HuH-7 (cell line): Measurements from ENCODE around the gene BANP.
"Not testable (repeated sequence)": the region's sequence is repeated elsewhere in the genome, so short reads cannot be mapped to it uniquely, and the experiment has no call there.

Source experiments
- DNase-seq: peaks from one replicate; pipeline ENCODE4 v3.0.0; 2011; ENCODE audit warnings: low spot score

Gene BANP

DNA sequence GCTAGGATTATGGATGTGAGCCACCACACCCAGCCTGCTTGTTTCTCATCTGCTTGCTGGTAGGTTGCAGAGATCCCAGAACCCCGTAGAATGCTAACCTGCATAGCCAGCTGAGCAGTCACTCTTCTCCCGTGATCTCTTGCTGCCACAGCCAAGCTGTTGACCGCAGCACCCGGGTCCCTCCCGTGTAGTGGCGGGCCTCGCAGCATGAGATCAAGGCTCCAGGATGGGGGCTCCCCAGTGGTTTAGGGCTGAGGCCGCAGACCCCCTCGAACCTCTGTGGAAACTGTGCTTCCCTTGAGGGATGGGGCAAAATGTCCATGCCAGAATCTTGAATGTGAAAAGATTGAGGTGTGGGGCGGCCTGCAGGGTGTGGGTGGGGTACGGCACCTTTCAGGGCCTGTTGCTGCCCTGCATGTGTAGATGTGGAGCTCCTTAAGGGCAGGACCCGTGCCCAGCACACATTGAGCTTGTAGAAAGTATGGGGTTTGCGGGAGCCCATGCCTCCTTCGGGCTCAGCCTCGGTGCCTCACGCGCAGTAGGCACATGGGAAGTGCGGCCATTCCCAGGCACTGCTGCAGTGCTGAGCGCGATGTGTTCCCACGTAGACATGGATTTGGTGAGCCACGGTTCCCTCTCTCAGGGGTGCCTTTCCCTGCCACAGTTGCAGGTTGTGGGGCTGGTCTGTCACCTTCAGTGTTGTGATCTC, 99.9 kb downstream of the BANP start:
- no peak for DNase-seq

DNA sequence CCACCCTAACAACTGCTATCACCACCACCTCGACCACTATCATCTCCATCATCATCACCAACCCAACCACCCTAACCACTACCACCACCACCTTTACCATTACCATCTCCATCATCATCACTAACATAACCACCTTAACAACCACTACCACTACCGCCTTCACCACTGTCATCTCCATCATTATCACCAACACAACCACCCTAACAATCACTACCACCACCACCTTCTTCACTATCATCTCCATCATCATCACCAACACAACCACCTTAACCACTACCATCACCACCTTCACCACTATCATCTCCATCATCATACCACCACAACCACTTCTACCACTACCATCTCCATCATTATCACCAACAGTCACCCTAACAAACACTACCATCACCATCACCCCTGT, 101.4 kb downstream of the BANP start:
- DNase-seq, result no peak

DNA sequence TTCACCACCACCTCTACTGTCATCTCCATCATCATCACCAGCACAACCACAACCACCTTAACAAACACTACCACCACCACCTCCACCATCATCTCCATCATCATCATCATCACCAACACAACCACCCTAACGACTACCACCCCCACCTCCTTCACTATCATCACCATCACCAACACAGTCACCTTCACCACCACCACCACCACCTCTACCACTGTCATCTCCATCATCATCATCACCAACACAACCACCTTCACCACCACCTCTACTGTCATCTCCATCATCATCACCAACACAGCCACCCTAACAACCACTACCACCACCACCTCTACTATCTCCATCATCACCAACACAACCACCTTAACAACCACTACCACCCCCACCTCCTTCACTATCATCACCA, 102.2 kb downstream of the BANP start:
- DNase-seq, result not testable (repeated sequence)

DNA sequence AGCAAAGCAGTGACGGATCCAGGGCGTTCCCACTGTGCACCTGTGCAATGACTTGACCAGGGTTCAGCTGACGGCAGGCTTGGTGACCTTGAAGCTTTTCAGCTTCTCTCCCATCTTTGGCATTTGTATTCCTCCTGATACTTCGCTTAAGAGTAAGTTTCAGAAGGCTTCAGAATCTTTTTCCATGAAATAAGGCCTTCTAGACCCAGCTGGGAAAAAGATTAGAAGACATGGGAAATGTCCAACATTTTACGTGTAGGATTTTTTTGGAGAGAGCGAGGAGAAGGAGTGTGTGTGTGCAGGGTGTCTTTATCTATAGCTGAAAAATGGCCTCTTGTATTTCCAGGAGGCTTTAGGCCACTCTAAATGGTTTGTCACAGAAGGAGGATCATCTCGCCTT, 104.1 kb downstream of the BANP start:
- DNase-seq, result no peak

DNA sequence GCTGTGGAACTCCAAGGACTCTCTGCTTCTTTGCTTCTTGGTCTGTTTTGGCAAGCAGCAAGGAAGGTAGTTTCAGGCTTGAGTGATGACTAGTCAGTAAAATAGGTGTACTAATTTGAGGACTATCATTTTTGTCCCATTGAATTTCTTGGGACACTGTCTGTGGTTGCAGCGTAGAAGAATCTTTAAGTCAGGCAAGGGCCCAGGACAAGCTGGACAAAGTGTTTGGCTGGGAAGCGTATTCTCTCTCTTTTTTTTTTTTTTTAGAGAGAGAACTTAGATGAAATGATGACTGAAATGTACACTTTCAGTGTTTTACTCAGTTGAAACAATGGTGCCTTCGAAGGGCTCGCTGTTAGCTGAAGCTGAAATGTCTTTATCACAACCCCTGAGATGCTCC, 105.0 kb downstream of the BANP start:
- DNase-seq, result no peak

DNA sequence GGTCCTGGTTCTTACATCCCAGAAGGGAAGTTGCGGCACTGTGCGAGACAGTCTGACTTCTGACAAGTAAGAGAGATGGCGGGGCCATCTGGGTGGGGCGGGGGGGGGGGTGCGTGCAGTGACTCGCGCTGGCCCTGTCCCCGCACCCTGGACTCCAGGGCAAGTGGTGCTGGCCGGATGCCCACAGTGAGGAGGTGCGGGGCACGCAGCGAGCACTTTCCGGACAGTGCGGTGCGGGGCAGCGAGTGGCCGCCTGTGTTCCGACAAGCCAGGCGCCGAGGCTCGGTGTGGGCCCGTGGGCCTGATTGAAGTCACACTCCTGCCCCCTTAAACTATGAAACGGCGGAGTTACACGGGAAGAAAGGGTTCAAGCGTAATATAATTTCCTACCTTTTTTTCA, 106.4 kb downstream of the BANP start:
- no peak for DNase-seq

DNA sequence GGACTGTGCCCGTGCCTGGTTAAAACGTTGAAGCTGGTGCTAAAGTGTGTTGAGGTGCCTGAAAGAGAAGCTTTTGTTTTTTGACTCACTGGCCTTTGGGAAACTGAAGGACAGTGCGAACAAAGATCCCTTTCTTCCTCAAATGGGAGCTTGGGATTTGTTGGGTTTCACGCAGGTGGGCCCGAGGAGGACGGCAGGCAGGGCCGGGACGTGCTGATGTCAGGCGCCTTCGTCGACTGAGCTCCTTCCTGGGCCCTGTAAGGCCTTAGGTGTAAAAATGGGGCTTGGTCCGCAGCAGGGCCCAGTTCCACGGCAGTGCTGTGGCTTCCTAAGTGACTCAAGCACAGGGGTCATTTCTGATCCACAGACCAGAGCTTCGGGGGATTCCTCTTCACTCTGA, 106.9 kb downstream of the BANP start:
- no peak for DNase-seq

DNA sequence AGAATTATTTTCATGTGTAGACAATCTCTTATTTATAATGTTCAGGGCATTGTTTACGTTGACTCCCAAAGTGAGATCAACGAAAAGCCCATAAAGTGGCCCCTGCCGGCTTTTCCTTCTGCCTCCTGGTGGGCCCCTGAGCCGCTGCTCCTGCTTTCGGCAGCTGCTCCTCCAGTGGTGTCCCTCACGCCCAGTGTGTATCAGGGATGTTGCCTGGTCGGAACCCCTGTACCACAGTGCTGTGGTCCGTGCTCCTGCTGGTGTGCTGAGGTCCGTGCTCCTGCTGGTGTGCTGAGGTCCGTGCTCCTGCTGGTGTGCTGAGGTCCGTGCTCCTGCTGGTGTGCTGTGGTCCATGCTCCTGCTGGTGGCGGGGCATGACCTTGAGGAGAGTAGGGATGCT, 107.6 kb downstream of the BANP start:
- DNase-seq, result no peak

DNA sequence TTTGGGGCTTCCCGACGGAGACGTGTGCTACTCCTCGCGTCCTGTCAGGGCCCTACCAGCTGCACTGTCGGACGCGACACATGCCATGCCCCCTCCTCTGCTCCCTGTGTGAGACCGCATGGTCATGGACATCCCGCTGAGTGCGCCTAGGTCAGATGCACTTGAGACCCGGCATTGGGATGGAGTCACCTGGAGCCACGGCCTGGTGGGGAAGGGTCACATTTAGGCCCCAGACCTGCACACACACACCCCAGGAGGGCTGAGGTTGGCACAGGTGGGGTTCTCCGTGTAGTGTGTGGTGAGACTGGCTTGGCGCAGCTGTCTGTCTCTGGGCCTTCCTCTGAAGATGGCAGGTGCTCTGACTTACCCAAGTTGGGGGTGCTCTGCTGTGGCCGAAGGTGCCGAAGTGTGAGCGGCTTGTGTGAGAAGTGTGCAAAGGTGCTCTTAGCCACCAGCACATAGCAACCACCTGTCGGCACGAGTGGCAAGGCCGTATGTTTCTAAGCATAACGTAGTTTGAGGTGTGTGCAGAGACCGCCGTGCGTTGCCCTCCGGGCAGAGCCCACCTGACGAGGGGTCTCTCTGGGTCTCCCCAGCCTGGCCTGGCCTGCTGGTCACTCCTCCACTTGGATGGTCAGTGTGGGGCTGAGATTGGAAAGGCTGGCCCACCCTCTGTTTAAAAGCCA, 108.6 kb downstream of the BANP start:
- DNase-seq, result no peak

DNA sequence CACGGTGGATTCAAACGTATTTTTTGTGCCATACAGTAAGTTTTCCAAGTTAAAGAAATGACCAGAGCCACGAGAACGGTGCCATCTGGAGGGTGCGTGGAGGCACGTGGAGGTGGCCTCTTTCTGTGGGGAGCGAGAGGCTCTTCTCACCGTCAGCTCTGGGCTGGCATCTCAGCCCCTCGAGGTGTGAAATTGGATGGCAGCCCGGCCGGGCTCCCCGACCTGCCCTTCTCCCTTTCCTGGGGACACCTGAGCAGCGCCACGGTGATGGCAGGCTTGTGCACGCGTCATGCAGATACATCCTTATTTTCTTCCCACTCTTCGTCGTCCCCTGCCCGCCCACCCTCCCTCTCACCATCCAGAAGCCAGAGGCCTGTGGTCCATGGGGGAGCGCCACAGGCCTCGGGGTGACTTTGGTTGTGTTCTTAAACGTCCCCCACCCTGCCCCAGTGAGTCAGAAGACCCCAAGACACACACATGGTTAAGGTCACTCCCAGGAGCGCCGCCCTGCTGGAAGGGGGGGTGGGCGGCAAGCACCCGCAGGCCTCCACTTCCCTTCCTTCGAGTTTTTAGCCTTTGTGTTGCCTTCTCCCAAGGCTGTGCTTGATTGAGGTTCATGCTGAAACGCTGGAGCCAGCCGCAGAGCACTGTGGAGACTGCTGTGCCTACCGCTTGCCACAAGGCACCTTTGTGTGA, 109.4 kb downstream of the BANP start:
- DNase-seq, result no peak

DNA sequence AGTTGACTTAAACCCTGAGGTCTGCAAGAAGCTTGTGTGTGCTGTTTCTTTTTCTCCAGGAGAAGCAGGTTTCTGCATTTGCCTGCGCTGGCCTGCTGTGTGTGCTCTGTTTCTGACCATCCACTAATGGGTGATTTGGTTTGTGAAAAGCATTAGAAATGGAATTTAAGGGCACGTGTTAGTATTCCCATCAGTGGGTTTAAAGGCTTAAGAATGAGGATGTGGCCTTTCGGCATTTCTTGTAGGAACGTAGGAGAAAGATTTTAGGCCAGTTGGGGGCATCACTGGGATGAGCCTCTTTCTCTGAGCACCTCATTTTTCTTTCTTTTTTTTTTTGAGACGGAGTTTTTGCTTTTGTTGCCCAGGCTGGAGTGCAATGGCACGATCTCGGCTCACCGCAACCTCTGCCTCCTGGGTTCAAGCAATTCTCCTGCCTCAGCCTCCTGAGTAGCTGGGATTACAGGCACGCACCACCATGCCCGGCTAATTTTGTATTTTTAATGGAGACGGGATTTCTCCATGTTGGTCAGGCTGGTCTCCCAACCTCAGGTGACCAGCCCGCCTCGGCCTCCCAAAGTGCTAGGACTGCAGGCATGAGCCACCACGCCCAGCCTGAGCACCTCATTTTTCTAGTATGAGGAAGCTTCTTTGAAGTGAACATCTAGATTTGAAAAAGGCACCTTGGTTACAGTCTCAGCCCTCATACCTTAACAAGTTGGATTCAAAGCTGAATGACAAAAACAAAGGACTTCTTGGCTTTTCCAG, 110.3 kb downstream of the BANP start:
- no peak for DNase-seq

DNA sequence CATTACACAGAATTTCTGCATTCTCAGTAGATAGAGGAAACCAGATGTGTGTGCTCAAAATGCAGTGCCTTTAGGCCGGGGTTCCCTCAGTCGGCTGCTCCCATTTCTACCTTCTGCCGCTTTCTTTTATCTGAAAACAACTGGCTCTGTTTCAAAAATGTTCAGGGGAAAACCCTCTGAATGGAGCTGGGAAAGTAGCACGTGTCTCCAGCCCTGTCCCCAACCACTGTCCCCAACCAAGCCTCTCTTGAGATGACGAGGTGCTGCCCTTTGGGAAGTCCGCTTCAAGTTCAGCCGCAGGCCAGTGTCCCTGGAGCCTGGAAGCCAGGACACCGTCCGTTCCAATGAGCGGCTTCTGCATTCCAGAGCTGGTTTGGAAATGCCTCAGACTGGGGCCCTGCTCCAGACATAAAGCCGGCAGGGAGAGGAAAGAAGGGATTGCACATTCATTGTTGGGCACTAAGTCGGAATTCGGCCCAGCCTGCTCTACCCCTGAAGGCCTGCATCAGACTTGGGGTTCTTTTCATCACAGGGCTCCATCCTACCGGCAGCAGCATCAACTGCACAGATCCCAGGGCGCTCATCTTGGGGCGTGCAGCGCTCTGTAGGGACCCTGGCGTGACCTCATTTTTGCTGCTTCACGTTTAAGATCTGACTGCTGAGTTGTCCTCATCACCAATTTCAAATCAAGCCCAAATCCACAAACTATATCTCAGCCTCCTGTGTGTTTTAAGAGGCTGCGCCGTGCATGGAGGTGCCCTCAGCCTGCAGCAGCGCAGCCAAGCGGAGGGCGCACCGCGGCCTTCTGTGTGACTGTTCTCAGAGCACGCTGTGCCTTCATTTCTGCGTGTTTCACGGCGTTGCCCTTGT, 111.3 kb downstream of the BANP start:
- DNase-seq, result no peak

DNA sequence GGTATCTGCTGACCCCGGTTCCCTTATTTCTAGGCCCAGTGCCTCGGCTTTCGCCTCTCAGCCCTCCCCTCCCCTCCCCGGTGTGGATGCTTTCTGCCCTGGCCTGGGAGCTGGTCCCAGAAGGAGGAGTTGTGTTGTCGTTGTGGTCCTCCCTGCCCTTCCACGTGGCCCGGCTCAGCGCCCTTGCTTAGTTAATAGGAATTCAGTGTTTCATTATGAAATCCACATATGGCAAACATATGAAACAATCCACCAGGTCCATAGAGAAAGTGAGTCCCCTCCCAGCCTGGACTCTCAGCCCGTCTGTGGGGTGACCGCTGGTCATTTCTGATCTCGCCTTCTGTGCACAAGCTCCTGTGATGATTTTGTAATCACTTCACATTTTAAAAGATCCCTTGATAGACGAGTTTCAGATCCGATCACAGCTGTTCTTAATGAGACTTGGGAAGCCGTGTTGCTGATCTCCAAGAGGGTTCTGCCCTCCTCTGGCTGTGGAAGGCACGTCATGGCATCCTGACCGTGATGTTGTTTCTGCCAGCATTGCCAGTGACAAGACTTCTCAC, 112.1 kb downstream of the BANP start:
- DNase-seq, result no peak

DNA sequence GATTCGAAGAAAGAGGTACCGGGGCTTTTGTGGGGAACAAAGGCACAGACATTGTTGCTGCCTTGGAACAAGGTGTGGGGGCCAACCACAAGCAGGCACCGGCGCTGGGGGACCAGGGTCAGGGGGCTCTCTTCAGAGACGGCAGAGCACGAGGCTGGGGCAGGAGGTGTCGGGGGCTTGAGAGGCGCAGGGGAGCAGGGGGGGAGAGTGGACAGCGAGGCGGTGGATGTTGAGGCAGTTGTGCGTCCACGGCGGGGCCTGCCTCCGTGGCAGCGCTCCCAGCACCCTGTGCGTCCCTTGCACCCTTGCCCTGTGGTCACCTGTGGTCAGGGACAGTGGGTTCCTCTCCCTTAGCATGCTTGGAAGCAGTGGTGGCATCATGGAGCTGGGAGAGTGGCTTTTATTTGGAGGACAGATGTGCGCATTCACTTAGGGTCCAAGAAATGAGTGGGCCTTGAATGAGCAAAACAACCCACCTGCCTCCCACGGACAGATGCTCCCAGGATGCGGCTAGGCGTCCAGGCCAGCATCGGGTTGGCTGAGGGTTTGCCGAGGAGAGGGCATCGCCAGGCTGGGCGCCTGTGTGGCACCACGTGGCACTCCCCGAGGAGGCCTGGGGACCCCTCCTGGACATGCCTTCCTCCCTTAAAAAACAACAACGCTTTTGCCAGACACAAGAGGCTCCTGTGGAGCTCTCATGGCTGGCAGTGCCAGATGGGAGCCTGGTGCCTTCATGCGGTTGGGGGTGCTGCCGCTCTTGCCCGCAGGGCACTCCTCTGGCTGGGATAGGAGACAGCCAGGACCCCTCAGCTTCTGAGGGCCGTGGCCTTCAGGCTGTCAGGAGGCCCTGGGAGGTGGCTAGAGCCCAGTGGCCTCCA, 113.0 kb downstream of the BANP start:
- no peak for DNase-seq

DNA sequence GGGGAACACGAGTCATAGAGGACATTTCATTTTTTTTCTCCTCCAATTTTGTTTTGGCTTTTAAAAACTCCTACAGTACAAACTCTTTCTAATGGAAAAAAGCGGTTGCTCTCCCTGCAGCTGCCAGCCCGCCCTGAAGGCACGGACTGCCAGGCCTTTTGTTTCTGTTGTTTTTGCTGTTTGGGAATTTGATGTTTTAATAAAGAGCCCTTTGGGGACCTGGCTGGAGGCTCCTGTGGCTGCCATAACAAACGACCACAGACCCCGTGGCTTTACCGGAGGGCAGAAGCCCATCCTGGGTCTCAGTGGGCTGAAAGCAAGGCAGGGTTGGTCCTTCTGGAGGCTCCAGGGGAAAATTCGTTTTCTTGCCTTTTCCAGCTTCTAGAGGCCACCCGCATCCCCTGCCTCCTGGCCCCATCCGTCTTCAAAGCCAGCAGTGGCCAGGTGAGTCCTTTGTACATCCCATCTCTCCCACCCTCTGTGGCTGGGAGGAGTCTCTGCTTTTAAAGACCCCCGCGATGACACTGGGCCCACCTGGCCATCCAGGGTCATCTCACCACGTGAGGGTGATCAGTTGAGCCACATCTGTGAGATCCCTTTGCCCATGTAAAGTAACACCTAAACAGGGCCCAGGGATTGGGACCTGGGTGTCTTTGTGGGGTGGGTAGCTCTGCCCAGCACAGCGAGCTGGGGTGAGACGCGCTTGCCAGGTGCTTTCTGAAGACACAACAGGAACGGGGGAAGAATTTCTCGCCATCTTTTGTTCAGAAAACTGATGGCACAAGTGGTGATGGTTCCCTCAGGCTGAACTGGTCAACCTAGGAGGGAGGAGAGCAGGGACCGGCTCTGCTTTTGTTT, 113.9 kb downstream of the BANP start:
- DNase-seq, result no peak

DNA sequence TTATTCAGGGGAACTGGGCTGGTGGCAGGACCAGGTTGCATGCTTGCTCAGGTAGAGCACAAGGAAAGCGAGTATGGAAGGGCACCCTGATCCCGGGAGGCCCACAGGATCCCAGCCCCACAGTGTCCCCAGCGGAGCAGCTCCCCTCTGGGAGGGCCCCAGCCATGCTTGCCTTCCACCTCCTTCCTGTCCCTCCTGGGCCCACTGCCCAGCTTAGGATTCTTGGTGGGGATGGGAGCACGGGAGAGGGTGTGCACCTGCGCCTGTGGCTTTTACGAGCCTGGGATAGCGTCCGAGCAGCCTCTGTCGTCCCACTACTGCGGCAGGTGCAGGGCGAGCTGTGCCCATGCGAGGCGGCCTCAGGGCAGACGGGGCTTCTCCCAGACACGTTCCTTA, 114.5 kb downstream of the BANP start:
- DNase-seq, result no peak

DNA sequence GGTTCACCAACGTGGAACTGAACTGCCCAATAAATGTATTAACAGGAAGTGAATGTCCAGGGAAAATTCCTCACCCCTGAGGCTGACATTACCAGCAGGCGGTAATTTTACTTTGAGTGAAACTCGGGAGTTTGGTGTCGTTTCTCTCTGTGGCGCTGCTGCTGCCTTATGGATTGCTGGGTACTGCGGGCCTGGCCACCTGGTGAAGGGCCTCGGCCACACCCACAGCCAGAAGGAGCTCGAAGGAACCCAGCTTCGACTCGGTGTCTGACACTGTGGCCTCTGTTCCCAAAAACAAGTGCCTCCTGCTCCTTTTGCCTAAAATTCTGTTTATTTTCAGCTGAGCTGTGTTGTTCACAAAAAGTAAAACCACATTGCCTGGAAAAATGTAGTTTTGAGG, 115.0 kb downstream of the BANP start:
- DNase-seq, result no peak

DNA sequence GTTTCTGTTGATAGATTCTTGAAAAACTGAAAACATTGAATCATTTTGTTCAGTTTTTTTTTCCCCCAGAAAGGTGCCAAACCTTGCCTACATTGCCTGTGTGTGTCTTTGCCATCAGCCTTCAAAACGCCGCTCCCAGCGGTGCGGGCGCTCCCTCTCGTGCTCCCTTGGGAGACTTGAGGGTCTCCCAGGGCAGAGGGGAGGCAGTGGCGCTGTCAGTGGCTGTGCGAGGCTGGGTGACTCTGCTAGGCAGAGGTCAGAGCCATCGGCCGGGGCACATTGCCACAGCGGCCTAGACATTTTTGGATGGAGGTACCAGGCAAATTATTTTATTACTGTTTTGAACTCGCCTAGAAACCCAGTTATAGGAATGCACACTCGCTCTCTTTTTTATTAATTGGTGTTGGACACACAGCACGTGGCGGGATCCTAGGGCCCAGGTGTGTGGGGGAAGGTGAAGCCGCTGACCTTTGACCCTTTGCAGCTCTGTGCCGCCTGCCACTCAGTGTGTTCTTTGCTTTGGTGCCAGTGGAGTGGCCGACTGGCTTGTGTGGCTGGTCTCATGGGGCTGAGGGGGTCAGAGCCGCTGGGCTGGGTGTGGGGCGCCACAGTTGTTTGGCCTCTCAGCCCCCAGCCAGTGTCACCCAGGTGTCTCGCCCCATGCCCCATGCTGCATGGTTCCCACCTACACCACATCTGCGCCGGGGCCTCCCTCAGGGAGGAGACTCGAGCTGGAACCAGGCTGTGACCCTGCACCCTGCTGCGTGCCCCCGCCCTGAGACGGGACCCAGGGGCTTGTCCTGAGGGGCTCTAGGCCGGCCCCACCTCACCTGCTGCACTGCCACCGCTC, 115.7 kb downstream of the BANP start:
- no peak for DNase-seq
